ENCODE measurements around the gene IL12RB1.

DNA sequence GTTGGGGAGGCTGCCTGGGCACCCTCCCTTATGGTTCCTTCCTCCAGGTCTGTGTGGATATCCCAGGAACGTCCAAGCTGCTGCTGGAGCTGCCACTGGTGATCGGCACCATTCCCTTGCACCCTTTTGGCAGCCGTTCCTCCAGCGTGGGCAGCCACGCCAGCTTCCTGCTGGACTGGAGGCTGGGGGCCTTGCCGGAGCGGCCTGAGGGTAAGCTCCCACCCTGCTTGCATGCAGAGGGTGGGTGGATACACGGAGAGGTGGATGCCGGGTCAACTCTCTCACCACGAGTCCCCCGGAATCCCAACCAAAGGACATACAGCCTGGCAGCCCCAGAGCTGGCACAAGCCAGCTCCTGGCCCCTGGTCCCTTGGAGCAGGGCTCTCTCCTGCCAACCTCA lies 76.6 kb downstream of the IL12RB1 start:
- TF ChIP-seq, protein P1, sequence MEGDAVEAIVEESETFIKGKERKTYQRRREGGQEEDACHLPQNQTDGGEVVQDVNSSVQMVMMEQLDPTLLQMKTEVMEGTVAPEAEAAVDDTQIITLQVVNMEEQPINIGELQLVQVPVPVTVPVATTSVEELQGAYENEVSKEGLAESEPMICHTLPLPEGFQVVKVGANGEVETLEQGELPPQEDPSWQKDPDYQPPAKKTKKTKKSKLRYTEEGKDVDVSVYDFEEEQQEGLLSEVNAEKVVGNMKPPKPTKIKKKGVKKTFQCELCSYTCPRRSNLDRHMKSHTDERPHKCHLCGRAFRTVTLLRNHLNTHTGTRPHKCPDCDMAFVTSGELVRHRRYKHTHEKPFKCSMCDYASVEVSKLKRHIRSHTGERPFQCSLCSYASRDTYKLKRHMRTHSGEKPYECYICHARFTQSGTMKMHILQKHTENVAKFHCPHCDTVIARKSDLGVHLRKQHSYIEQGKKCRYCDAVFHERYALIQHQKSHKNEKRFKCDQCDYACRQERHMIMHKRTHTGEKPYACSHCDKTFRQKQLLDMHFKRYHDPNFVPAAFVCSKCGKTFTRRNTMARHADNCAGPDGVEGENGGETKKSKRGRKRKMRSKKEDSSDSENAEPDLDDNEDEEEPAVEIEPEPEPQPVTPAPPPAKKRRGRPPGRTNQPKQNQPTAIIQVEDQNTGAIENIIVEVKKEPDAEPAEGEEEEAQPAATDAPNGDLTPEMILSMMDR (conservative IDR thresholded peaks at IDR 0.05; ENCODE audit: low read length) = no peak
- TF ChIP-seq EZH2phosphoT487 (IDR thresholded peaks at IDR 0.05; ENCODE audit: borderline replicate concordance, low read depth, low read length) = no peak

Data from OCI-LY7 (cell line).